GM23338 (cell line): ENCODE measurements around the gene SLC24A4. TPM values are rescaled to one million over a fixed set of nuclear protein-coding genes. Genes with fewer than 3 reads are reported as not detected.

Experiments used
- ATAC-seq: fragments of 200-7000 bp; cut with Tn5 transposase; 3 replicates; pipeline ENCODE4 v1.9.1; 2020
- DNase-seq: peaks from one replicate; pipeline ENCODE4 v3.0.0-alpha.2; 2015; ENCODE audit warnings: low spot score
- H2AFZ ChIP-seq: fragments of 200-600 bp; sonication (generic); 2 replicates; pipeline ENCODE4 v1.8.0; 2016; ENCODE audit warnings: antibody characterized with exemption, mild to moderate bottlenecking, moderate library complexity
- H3F3A ChIP-seq: fragments of 200-600 bp; sonication (generic); replicated peaks from 2 replicates; pipeline ENCODE4 v1.8.0; 2017; ENCODE audit warnings: antibody characterized with exemption, mixed run types, low read depth
- H3K27ac ChIP-seq: fragments of 200-600 bp; sonication (generic); 2 replicates; pipeline ENCODE4 v1.6.1; 2016; ENCODE audit warnings: low read depth
- H3K27me3 ChIP-seq: fragments of 200-600 bp; sonication (generic); 2 replicates; pipeline ENCODE4 v1.8.0; 2016; ENCODE audit warnings: mild to moderate bottlenecking, mixed run types, moderate library complexity; ENCODE audit not compliant: insufficient read depth
- H3K36me3 ChIP-seq: fragments of 200-600 bp; sonication (generic); 2 replicates; pipeline ENCODE4 v1.8.0; 2016; ENCODE audit warnings: mild to moderate bottlenecking; ENCODE audit not compliant: insufficient read depth
- H3K4me1 ChIP-seq: fragments of 200-600 bp; sonication (generic); 2 replicates; pipeline ENCODE4 v1.8.0; 2016; ENCODE audit warnings: mild to moderate bottlenecking, moderate library complexity; ENCODE audit not compliant: insufficient read depth
- H3K4me2 ChIP-seq: fragments of 200-600 bp; sonication (generic); 2 replicates; pipeline ENCODE4 v1.7.1; 2017; ENCODE audit warnings: mixed run types
- H3K4me3 ChIP-seq: fragments of 200-600 bp; sonication (generic); 2 replicates; pipeline ENCODE4 v1.6.1; 2016; ENCODE audit warnings: mixed run types
- H3K79me2 ChIP-seq: fragments of 200-600 bp; sonication (generic); replicated peaks from 2 replicates; pipeline ENCODE4 v1.8.0; 2017; ENCODE audit warnings: mild to moderate bottlenecking; ENCODE audit not compliant: insufficient read depth
- H3K9me2 ChIP-seq: fragments of 200-600 bp; sonication (generic); 2 replicates; pipeline ENCODE4 v1.8.0; 2017; ENCODE audit not compliant: insufficient read depth
- H4K20me1 ChIP-seq: fragments of 200-600 bp; sonication (generic); replicated peaks from 2 replicates; pipeline ENCODE4 v1.8.0; 2017; ENCODE audit warnings: mild to moderate bottlenecking; ENCODE audit not compliant: insufficient read depth
- H3K27ac Mint-ChIP-seq: 2 replicates; pipeline ENCODE4 v1.8.0; 2020; ENCODE audit warnings: inconsistent platforms, mild to moderate bottlenecking, moderate library complexity, mixed read lengths
- H3K27me3 Mint-ChIP-seq: 3 replicates; pipeline ENCODE4 v1.8.0; 2022; ENCODE audit warnings: low read depth, mild to moderate bottlenecking, moderate library complexity, mixed read lengths, inconsistent platforms; ENCODE audit not compliant: insufficient read depth, poor library complexity
- H3K36me3 Mint-ChIP-seq: 3 replicates; pipeline ENCODE4 v1.8.0; 2021; ENCODE audit warnings: low read depth, mild to moderate bottlenecking, inconsistent platforms, moderate library complexity, mixed read lengths
- H3K4me1 Mint-ChIP-seq: 3 replicates; pipeline ENCODE4 v1.8.0; 2020; ENCODE audit warnings: mild to moderate bottlenecking, inconsistent platforms, mixed read lengths
- H3K4me3 Mint-ChIP-seq: 3 replicates; pipeline ENCODE4 v1.8.0; 2021; ENCODE audit warnings: moderate library complexity, mild to moderate bottlenecking, inconsistent platforms, mixed read lengths
- H3K9me3 Mint-ChIP-seq: 3 replicates; pipeline ENCODE4 v1.8.0; 2020; ENCODE audit warnings: moderate library complexity, mild to moderate bottlenecking, inconsistent platforms, mixed read lengths
- CREB1 ChIP-seq: fragments of 250-450 bp; sonication (Bioruptor Pico); IDR thresholded peaks from 2 replicates; pipeline ENCODE4 v1.5.0; 2020; ENCODE audit warnings: low read depth, mild to moderate bottlenecking, moderate library complexity
- ETS1 ChIP-seq: IDR thresholded peaks from 2 replicates; pipeline ENCODE4 v1.6.1; 2016; ENCODE audit warnings: antibody characterized with exemption
- EZH2 ChIP-seq: fragments of 200-600 bp; sonication (generic); IDR thresholded peaks from one replicate; pipeline ENCODE4 v1.8.0; 2017; ENCODE audit warnings: antibody characterized with exemption, mild to moderate bottlenecking, low read depth; ENCODE audit not compliant: unreplicated experiment
- EZH2phosphoT487 ChIP-seq: fragments of 200-600 bp; sonication (generic); IDR thresholded peaks from one replicate; pipeline ENCODE4 v1.8.1; 2018; ENCODE audit warnings: antibody characterized with exemption; ENCODE audit not compliant: unreplicated experiment
- NANOG ChIP-seq: IDR thresholded peaks from 2 replicates; pipeline ENCODE4 v1.6.1; 2016; ENCODE audit warnings: antibody characterized with exemption, borderline replicate concordance
- POLR2AphosphoS5 ChIP-seq: IDR thresholded peaks from 2 replicates; pipeline ENCODE4 v1.6.1; 2016; ENCODE audit warnings: antibody characterized with exemption, low read depth
- REST ChIP-seq: IDR thresholded peaks from one replicate; pipeline ENCODE4 v1.6.1; 2018; ENCODE audit warnings: antibody characterized with exemption; ENCODE audit not compliant: unreplicated experiment
- ZNF331 ChIP-seq: fragments of 250-450 bp; sonication (Bioruptor Pico); IDR thresholded peaks from 2 replicates; pipeline ENCODE4 v1.5.0; 2020; ENCODE audit warnings: low read depth, mild to moderate bottlenecking, moderate library complexity
- ZNF462 ChIP-seq: fragments of 250-450 bp; sonication (Bioruptor Pico); IDR thresholded peaks from 2 replicates; pipeline ENCODE4 v1.5.0; 2020; ENCODE audit warnings: mild to moderate bottlenecking, moderate library complexity
- polyA plus RNA-seq: library from polyadenylated mRNA; unstranded; fragments of >200 nt; fragmentation: Nextera tagmentation; extraction: Ambion mirVana; gene quantifications from 2 replicates; pipeline ENCODE4 v1.2.1, GENCODE V29; 2016
- total RNA-seq: library from RNA; depleted of rRNA; stranded (reverse); fragments of >200 nt; shearing (Covaris generic); gene quantifications from 2 replicates; pipeline ENCODE4 v1.2.3, GENCODE V29; 2014

Gene SLC24A4
- total and polyA plus RNA-seq, 2 experiments from 2014 or later = 0.06 to 0.38 TPM

GRCh38 chr14:92517761-92518160, 194.8 kb downstream of the SLC24A4 start:
- no peaks in the 10 kb centered on the region for H3K79me2 ChIP-seq
- no peak overlapping the region for H3K4me3 Mint-ChIP-seq
- H4K20me1 ChIP-seq = no peaks in the 10 kb centered on the region
- H3K36me3 ChIP-seq = no peaks in the 10 kb centered on the region
- ATAC-seq (no peak), DNase-seq (no peak)
- H3K4me1 Mint-ChIP-seq = peaks cover 5% of the 10 kb centered on the region; the same call in 2 of the 3 replicates
- H3K4me3 ChIP-seq = no peak overlapping the region
- peaks cover 32% of the 10 kb centered on the region for H3K27me3 ChIP-seq
- 0 out of 2 replicates have a peak, but pooled peaks cover 3% of the 10 kb centered on the region for H3F3A ChIP-seq
- no peak for TF ChIP-seq POLR2AphosphoS5
- TF ChIP-seq NANOG = no peak
- TF ChIP-seq EZH2phosphoT487 = no peak
- TF ChIP-seq ZNF331 (CRISPR knock-in tag) = no peak
- no peak for TF ChIP-seq EZH2
- H3K27ac ChIP-seq = no peak overlapping the region
- no peak overlapping the region for H3K27ac Mint-ChIP-seq
- no peaks in the 10 kb centered on the region for H3K9me2 ChIP-seq
- no peak overlapping the region for H3K4me2 ChIP-seq
- no peaks in the 10 kb centered on the region; the same call in 1 of the 2 replicates for H3K4me1 ChIP-seq
- H3K36me3 Mint-ChIP-seq = no peaks in the 10 kb centered on the region
- no peak overlapping the region for H2AFZ ChIP-seq
- H3K27me3 Mint-ChIP-seq = peaks cover 29% of the 10 kb centered on the region
- H3K9me3 Mint-ChIP-seq = no peaks in the 10 kb centered on the region

GRCh38 chr14:92519246-92520101, 196.5 kb downstream of the SLC24A4 start:
- Histone ChIP-seq H3K27me3 (peaks cover 17% of the 10 kb centered on the region), H3K9me2 (no peaks in the 10 kb centered on the region), H3K4me1 (no peaks in the 10 kb centered on the region; the same call in 1 of the 2 replicates), H3K27ac (no peak overlapping the region), H3K4me3 (no peak overlapping the region), H3K79me2 (no peaks in the 10 kb centered on the region), H3K4me2 (no peak overlapping the region), H2AFZ (no peak overlapping the region), H3F3A (no peaks in the 10 kb centered on the region), H3K36me3 (no peaks in the 10 kb centered on the region), H4K20me1 (no peaks in the 10 kb centered on the region)
- peaks cover 23% of the 10 kb centered on the region for H3K27me3 Mint-ChIP-seq
- no peak overlapping the region for H3K4me3 Mint-ChIP-seq
- H3K4me1 Mint-ChIP-seq = peaks cover 5% of the 10 kb centered on the region; the same call in 2 of the 3 replicates
- no peaks in the 10 kb centered on the region for H3K36me3 Mint-ChIP-seq
- DNase-seq = no peak
- no peak for ATAC-seq
- no peaks in the 10 kb centered on the region for H3K9me3 Mint-ChIP-seq
- H3K27ac Mint-ChIP-seq = no peak overlapping the region
- no peak for TF ChIP-seq EZH2phosphoT487
- no peak for TF ChIP-seq CREB1
- TF ChIP-seq ZNF462 (CRISPR knock-in tag) = no peak
- no peak for TF ChIP-seq ETS1
- TF ChIP-seq REST = no peak
